GM19467 (cell line): ENCODE results near the gene PTGES2.
A peak's percentile ranks its signal among the peaks of the same experiment; 100 is the strongest.
"Not testable (repeated sequence)": the region's sequence is repeated elsewhere in the genome, so short reads cannot be mapped to it uniquely, and the experiment has no call there.

Source experiments
- ATAC-seq: cut with Tn5 transposase; IDR thresholded peaks from one replicate; pipeline ENCODE4 v1.9.1; 2021; ENCODE audit warnings: mild to moderate bottlenecking, moderate library complexity; ENCODE audit not compliant: unreplicated experiment

Gene PTGES2

GRCh38 chr9:128139621-128140020 is 12.1 kb upstream of the PTGES2 start:
- ATAC-seq, result no peak

GRCh38 chr9:128138001-128138400 is 10.5 kb upstream of the PTGES2 start:
- no peak for ATAC-seq

DNA sequence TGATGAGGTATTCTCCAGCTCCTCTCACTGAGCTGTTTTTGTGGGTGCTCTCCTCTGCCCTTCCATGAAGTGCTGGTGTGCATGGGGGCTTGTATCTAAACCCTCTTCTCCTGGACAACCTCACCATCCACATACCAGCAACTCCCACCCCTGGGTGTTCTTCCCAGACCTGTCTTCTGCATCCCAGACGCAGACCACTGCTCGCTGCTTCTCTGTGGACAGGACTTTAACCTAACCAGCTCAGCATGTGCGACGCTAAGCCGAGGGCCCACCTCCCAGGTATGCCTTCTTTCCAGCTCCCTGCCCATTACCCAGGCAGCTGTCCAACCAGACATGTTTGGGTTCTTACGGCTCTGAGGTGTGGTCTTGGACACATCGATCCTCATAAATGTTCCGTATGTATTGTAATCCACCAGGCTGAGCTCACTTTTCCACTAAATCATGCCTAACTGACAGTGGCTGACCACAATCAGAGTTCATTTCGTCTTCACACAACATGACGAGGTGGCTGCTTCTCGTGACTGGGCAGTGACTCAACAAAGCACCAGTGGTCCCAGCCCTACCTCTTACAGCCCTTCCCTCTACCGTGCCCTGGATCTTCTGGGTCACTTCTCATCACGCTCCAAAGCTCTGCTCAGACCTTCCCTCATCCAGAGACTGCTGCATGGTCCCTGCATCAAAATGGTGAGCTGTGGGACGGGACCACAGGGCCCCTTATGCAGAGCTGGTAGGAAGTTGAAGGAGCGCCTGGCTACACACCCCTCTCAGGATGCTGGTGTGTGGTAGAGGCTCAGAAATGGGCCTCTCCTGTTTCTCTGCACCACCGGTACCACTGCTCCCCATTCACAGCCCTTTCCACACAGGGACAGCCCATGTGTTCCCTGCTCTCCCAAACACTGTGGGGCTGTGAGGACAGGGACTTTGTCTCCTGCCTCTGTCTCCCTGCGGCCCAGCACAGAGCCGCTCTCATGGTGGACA is 9.6 kb upstream of the PTGES2 start:
- no peak for ATAC-seq

DNA sequence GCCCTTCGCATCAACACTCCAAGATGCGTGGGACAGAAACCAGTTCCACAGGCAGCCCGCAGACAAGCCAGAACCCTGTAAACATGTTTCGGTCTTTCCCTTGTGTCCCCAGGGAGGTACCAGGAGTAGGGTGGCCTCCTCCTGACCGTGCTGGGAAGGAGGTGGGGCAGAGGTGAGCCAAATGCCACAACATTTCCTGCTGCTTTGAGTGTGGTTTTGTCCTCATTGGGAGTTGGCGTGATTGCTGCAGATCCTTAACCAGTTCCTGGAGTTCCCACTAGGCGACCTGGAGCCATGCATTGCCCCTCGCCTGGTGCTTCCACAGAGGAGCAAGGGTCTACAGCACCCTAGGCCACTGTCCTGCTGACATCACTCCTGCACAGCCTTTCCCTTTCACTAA is 8.0 kb upstream of the PTGES2 start:
- ATAC-seq, result not testable (repeated sequence)

DNA sequence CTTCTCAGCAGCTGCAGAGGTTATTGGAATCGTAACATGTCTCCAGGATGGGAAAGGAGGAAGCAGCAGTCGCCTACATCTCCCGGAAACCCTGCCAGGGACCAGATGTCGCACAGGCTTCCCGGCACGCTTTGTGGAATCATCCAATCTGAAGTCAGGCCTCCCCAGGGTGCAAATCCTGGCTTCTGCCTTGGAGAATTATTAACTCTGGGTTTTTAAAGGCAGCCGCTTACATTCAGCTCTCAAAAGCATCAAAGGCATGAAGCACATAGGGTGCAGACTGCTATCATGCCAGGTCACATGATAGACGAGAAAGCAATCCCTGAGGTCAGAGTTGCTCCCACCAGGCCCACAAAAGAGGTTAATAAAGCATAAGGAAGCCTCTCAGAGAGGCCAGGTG is 4.6 kb upstream of the PTGES2 start:
- ATAC-seq, result not testable (repeated sequence)

GRCh38 chr9:128131346-128131745 is 3.8 kb upstream of the PTGES2 start:
- not testable (repeated sequence) for ATAC-seq

DNA sequence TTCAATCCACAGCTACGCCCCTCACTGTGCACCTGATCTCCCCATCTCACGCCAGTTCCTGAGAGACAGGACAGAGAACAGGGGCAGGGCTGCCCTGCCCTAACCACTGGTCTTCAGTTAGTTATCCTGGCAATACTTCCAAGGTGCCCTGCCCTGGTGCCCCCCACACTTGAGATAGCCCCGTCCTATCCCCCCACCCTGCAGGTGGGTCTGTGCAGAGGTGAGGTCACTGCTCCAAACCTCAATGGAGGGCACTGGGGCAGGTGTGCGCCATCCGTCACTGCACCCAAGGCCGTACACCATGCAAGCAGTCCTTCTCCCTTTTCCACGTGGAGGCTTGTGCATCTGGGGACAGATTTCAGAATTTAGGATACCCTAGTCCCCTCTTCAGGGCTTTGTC is 3.1 kb upstream of the PTGES2 start:
- not testable (repeated sequence) for ATAC-seq

- not testable (repeated sequence) for ATAC-seq
Observed at GRCh38 chr9:128129976-128130590, 2.6 kb upstream of the PTGES2 start.

GRCh38 chr9:128128836-128129590 is 1.5 kb upstream of the PTGES2 start:
- ATAC-seq, result no peak

- ATAC-seq, result peak; percentile 60
Observed at GRCh38 chr9:128127990-128128835, 684 bp upstream of the PTGES2 start.

GRCh38 chr9:128125580-128126354 is 1.8 kb downstream of the PTGES2 start:
- no peak for ATAC-seq

DNA sequence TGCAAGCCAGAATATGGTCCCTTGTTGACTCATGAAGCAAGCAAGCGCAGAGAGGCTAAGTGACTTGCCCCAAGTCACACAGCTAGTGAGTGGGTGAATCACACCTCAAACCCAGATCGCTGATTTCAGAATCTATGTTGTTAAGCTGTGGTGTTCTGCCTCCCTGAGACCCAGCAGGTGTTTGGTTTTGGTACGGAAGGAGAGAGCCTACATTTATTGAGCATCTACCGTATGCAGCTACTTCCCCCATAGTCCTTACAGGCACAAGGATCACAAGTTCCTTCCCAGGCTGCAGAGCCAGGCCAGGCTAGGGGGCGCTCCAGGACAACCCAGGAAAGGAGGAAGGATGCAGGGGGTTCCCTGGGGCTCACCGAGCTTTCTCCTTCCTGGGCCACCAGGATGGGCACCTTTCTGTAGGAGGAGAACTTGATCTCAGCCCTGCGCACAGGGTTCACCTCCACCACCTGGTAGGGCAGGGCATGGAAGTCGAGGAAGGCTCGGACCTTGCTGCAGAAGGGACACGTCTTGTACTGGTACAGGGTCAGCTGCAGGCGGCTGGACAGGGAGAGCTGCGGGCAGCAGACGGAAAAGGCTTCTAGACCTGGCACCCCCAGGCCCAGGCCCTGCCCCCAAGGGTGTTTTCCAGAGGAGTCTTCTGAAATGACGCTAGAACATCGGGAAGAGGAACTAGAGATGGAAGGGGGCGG is 2.5 kb downstream of the PTGES2 start:
- ATAC-seq, result no peak

GRCh38 chr9:128124451-128124850 is 3.1 kb downstream of the PTGES2 start:
- ATAC-seq, result no peak

DNA sequence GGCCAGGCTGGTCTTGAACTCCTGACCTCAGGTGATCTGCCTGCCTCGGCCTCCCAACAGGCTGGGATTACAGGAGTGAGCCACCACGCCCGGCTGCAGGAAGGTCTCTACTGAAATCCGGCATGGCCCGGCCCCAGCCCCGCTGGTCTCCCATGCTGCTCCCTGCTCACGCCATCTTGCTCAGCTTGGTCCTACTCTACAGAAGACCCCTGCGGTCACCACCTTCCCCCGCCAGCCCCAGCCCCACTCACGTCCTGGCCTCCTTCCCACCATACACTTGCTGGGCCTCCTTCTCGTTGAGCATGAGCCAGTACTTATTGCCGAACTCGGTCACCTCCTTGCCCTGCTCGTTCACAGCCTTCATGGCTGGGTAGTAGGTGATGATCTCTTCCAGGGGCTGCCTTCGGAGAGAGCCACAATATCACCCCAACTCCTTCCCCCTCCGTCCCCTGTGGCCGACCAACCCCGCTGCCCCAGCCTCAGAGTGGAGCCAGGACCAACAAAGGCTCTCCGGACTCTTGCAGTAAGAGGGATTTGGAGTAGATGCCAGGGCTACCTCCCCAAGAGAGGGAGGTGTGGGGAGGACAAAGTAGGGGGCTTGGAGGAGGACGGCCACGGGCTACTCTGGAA is 4.0 kb downstream of the PTGES2 start:
- ATAC-seq, result no peak

DNA sequence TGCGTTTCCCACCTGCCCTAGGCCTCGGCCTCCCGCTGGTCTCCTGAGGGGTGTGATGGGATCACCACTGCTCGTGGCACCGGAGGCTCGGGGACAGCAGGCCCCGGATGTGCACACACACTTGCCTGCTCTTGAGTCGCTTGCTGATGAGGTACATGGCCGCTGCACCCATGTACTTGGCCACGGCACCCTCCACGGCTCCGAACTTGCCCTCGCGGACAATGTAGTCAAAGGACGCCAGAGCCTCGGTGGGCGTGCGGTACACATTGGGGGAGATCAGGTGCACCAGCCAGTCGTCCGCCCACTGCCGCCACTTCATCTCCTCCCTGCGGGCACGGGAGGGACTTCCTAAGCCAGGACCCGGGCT is 4.7 kb downstream of the PTGES2 start:
- ATAC-seq, result no peak

DNA sequence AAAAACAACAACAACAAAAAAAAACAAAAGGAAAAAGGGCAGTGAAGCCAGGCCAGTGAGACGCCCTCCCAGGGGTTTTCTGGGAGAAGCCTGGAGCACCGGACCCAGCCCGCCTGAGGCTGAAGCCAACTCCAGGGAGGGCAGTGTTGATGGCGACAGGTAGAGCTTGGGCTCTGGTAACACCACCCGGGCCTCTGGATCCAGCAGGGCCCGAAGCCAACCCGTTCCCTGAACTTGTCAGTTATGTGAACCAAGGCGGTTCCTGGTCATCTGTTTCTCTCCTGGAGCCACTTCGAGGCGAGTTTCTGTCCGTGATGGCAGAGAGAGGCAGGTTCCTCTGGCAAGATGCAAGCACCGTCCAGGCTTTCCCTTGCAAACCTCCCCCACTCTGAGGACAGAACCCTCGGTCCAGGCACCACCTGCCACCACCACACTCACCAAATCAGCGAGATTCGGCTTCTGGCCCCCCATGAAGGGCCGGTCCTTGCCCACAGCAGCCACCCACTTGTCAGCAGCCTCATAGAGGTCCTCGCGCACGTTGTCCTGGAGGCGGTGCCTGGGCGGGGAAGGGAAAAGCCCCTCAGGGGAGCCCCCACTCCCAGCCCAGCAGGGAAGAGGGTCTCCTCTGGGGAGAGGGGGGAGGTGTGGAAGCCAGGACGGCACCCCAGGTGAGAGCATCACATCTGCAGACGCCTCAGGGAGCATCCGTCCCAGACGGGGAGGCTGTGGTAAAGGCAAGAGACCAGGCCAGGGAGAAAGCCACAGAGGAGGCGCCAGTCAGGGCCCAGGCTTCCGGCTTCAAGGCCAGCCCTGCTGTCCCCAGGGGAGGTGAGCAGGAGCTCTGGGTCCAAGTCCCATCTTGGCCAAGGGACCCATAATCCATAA is 5.4 kb downstream of the PTGES2 start:
- ATAC-seq, result no peak

DNA sequence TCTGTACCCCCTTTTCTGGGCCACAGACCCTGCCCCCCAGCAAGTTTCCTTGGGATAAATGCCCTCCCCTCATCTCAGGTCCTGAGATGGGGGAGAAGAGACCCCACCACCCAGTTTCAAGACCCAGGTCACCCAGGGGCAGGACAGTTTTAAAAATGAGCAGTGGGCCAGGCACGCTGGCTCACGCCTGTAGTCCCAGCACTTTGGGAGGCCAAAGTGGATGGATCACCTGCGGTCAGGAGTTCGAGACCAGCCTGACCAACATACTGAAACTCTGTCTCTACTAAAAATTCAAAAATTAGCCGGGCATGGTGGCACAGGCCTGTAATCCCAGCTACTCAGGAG is 6.1 kb downstream of the PTGES2 start:
- ATAC-seq, result no peak
